ENCODE data around the gene LAP3. TPM values are rescaled to one million over a fixed set of nuclear protein-coding genes. Genes with fewer than 3 reads are reported as not detected.
A peak's percentile ranks its signal among the peaks of the same experiment; 100 is the strongest.

Gene LAP3
- total RNA-seq, 1 donor from 2014 or later = 75.8 TPM

DNA sequence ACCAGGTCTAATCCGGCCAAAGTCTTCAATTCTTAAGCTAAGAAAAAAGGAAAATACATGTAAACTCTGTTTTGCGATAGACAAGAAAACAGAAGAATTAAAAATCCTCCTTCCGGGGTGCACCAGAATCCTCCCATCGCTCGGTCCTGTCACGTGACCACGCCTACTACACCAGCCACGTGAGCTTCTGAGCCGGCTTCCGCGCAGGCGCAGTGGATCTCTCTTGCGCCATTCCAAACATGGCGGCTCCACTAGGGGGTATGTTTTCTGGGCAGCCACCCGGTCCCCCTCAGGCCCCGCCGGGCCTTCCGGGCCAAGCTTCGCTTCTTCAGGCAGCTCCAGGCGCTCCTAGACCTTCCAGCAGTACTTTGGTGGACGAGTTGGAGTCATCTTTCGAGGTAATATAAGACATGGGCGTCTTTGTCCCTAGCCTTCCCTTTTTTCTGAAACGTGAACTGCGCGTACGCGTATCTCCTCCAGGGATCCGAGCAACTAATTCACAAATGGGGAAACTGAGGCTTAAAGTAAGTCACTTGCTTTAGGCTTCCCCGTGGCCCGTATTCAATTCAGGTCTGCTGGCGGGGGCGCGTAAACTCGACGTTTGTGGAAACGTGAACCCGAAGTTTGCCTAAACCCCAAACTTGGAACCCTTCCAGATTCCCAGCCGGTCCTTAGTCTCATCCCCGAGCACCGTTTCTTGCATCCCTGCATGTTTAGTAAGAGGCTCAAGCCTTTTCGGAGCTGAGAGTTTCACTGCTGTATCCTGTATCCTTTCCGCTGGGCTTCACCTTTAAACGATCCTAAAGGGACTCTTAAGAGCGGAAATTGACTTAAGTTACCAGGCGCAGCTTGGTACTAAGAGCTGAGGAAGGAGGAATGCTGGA, 37.7 kb downstream of the LAP3 start, which contains the start of gene MED28:
MED28 (plus strand) TSS at position 226 of the 884 bp plus-strand sequence; CDS start at position 240, 14 bp downstream.
- DNase-seq (ENCODE audit: low read depth) = peak; percentile 66
- H3K4me3 ChIP-seq (ENCODE audit: low read depth, low read length) = peak within 1 kb of the TSS; percentile 90
- TF ChIP-seq, protein P1, sequence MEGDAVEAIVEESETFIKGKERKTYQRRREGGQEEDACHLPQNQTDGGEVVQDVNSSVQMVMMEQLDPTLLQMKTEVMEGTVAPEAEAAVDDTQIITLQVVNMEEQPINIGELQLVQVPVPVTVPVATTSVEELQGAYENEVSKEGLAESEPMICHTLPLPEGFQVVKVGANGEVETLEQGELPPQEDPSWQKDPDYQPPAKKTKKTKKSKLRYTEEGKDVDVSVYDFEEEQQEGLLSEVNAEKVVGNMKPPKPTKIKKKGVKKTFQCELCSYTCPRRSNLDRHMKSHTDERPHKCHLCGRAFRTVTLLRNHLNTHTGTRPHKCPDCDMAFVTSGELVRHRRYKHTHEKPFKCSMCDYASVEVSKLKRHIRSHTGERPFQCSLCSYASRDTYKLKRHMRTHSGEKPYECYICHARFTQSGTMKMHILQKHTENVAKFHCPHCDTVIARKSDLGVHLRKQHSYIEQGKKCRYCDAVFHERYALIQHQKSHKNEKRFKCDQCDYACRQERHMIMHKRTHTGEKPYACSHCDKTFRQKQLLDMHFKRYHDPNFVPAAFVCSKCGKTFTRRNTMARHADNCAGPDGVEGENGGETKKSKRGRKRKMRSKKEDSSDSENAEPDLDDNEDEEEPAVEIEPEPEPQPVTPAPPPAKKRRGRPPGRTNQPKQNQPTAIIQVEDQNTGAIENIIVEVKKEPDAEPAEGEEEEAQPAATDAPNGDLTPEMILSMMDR (conservative IDR thresholded peaks at IDR 0.05; ENCODE audit: low read depth, low read length) = no peak

DNA sequence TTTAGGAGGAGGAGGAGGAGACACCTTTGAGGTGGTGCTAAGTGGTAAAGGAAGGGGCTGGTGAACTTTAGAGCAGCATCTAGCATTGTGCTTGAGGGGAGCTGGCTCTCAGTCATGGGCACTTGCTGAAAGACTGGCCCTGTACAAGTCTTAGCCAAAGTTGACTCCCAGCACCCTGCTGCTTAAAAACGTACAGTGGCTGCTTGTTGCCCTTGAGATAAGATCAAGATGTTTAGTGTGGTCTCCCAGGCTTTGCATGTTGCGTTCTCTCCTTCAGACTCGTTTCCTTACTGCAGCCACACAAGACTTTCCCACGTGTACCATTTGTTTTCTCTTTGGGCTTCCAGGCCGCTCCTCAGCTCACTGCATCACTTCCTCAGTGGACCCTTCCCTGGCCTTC, 39.3 kb downstream of the LAP3 start:
- TF ChIP-seq, protein P1 (conservative IDR thresholded peaks at IDR 0.05; ENCODE audit: low read depth, low read length) = no peak
- DNase-seq (ENCODE audit: low read depth) = no peak
- H3K4me3 ChIP-seq (ENCODE audit: low read depth, low read length) = peak overlapping the region; percentile 10

DNA sequence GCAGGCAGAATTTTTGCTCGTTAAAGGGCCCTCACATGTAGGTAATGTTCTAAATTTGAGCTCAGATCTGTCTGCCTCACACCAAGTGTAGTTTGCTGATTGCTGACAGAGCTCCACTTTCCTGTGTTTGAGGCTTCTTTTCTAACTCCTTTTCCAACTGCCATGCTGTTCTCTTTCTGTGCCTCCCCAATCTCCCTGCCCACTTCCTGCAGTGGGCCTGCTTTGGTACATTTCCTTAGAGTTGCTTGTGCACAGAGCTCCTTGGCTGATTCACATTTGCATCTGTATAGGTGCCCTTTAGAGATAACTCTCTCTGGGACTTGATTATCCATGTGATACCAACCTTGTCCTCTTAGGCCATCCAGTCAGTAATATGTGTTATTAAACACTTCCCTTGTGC, 41.9 kb downstream of the LAP3 start:
- H3K4me3 ChIP-seq (ENCODE audit: low read depth, low read length) = no peak overlapping the region
- no peak for DNase-seq (ENCODE audit: low read depth)
- TF ChIP-seq, protein P1 (conservative IDR thresholded peaks at IDR 0.05; ENCODE audit: low read depth, low read length) = no peak

DNA sequence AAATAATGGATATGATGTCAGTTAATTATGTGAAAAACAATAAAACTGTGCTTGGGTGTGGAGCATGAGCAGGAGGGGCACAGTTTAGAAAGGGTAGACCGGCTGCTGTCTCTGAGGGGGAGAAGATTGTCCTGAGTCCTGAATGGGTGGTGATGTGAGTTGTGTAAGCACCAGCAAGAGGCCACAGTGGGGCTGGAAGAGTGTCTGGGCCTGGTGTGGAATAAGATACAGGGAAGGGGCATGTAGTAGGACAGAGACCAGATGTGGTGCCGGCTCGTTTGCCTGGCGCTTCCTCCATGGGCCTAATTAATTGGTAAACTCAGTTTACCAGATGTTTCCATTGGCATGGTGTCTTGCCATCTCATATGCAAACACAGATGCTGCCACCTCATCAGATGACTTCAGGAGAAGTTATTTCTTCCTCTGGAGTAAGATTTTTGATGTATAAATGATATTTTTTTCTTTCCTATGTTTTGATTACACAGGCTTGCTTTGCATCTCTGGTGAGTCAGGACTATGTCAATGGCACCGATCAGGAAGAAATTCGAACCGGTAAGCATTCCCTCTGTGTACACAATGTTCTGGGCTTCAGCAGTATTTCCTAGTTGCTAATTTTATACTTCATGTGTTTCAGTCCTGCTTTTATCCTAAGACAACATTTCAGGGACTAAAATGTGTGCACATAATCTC, 42.6 kb downstream of the LAP3 start:
- TF ChIP-seq, protein P1 (conservative IDR thresholded peaks at IDR 0.05; ENCODE audit: low read depth, low read length) = no peak
- DNase-seq (ENCODE audit: low read depth) = no peak
- H3K4me3 ChIP-seq (ENCODE audit: low read depth, low read length) = no peak overlapping the region

DNA sequence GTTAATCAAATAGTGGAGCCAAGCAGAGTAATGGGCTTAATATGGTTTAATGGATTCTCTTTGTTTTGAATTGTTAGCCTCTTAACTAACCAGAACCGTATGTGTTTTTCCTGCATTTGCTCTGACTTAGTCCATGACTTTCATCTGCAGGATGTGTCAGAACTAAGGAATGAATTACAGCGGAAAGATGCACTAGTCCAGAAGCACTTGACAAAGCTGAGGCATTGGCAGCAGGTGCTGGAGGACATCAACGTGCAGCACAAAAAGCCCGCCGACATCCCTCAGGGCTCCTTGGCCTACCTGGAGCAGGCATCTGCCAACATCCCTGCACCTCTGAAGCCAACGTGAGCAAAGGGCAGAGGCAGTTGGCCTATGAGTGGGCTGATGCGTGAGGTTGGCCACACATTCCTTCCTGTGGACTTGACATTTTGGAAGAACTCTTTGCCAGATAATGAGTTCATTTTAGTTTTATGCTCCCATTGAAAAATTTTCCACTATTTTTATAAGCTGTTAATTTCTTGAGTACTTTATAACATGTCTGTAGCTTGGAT, 46.5 kb downstream of the LAP3 start:
- no peak for DNase-seq (ENCODE audit: low read depth)
- TF ChIP-seq, protein P1 (conservative IDR thresholded peaks at IDR 0.05; ENCODE audit: low read depth, low read length) = no peak
- H3K4me3 ChIP-seq (ENCODE audit: low read depth, low read length) = no peak overlapping the region

DNA sequence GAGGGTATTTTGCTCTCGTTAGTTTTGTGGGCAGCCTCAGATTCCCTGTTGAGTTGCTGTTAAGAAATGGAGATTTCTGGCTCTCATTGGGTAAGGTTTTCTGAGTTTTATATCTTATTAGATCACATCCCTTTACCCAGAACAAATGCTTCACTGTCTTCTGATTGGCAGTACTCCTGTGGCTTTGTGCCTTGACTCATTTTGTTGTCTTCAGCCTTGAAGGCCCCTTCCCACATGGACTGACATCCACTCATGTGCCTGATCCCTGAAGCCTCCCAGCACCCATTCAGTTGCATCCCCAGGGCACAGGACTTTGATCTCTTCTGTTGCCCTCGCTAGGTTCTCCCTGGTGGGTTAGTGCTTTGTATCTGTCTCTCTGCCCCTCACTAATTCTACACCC, 47.8 kb downstream of the LAP3 start:
- TF ChIP-seq, protein P1 (conservative IDR thresholded peaks at IDR 0.05; ENCODE audit: low read depth, low read length) = no peak
- DNase-seq (ENCODE audit: low read depth) = no peak

More for the DNA sequence above, 47.8 kb downstream of the LAP3 start:
- no peak overlapping the region for H3K4me3 ChIP-seq (ENCODE audit: low read depth, low read length)
